ENCODE data around the gene ST14.

- TF ChIP-seq, protein P1, sequence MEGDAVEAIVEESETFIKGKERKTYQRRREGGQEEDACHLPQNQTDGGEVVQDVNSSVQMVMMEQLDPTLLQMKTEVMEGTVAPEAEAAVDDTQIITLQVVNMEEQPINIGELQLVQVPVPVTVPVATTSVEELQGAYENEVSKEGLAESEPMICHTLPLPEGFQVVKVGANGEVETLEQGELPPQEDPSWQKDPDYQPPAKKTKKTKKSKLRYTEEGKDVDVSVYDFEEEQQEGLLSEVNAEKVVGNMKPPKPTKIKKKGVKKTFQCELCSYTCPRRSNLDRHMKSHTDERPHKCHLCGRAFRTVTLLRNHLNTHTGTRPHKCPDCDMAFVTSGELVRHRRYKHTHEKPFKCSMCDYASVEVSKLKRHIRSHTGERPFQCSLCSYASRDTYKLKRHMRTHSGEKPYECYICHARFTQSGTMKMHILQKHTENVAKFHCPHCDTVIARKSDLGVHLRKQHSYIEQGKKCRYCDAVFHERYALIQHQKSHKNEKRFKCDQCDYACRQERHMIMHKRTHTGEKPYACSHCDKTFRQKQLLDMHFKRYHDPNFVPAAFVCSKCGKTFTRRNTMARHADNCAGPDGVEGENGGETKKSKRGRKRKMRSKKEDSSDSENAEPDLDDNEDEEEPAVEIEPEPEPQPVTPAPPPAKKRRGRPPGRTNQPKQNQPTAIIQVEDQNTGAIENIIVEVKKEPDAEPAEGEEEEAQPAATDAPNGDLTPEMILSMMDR (IDR thresholded peaks at IDR 0.05; ENCODE audit: extremely low read depth in 1 of 2, insufficient read depth in 1 of 2, low read depth in 1 of 2, low read length in 2 of 2), result no peak
- TF ChIP-seq POLR2A (IDR thresholded peaks at IDR 0.05; ENCODE audit: low read depth, low read length), result no peak
- TF ChIP-seq EZH2 (IDR thresholded peaks at IDR 0.05; ENCODE audit: borderline replicate concordance, low read depth, low read length, severe bottlenecking), result no peak
- TF ChIP-seq FOS (IDR thresholded peaks at IDR 0.05; ENCODE audit: borderline replicate concordance, insufficient read depth, low read length), result no peak
These were observed 10.8 kb downstream of the ST14 start for GRCh38 chr11:130170345-130170744.
